MM.1S (cell line): ENCODE data around the gene RNF115.

Experiments used
- DNase-seq: peaks from one replicate; pipeline ENCODE4 v3.0.0-alpha.2; 2015
- H2AFZ ChIP-seq: fragments of 300-600 bp; sonication (generic); 2 replicates; pipeline ENCODE4 v1.6.0; 2016; ENCODE audit warnings: antibody characterized with exemption, low read length
- H3F3A ChIP-seq: fragments of 300-600 bp; sonication (generic); 2 replicates; pipeline ENCODE4 v1.6.1; 2016; ENCODE audit warnings: mild to moderate bottlenecking, antibody characterized with exemption, low read length, moderate library complexity, mixed read lengths; ENCODE audit not compliant: insufficient read depth
- H3K27ac ChIP-seq: fragments of 300-600 bp; sonication (generic); 2 replicates; pipeline ENCODE4 v1.5.1; 2016; ENCODE audit warnings: mild to moderate bottlenecking, low read length
- H3K27me3 ChIP-seq: fragments of 300-600 bp; sonication (generic); replicated peaks from 2 replicates; pipeline ENCODE4 v1.6.0; 2016; ENCODE audit warnings: low read length; ENCODE audit not compliant: insufficient read depth
- H3K36me3 ChIP-seq: fragments of 300-600 bp; sonication (generic); replicated peaks from 2 replicates; pipeline ENCODE4 v1.6.1; 2016; ENCODE audit warnings: mild to moderate bottlenecking, low read length, mixed read lengths; ENCODE audit not compliant: insufficient read depth
- H3K4me1 ChIP-seq: fragments of 300-600 bp; sonication (generic); 2 replicates; pipeline ENCODE4 v1.6.1; 2016; ENCODE audit warnings: low read length, mixed read lengths
- H3K4me2 ChIP-seq: fragments of 300-600 bp; sonication (generic); 2 replicates; pipeline ENCODE4 v1.6.0; 2016; ENCODE audit warnings: low read depth, low read length
- H3K4me3 ChIP-seq: fragments of 300-600 bp; sonication (generic); 2 replicates; pipeline ENCODE4 v1.5.1; 2016; ENCODE audit warnings: low read length, mixed read lengths
- H3K79me2 ChIP-seq: fragments of 300-600 bp; sonication (generic); 2 replicates; pipeline ENCODE4 v1.6.1; 2016; ENCODE audit warnings: mixed run types, low read length, mixed read lengths
- H3K9ac ChIP-seq: fragments of 300-600 bp; sonication (generic); 2 replicates; pipeline ENCODE4 v1.6.1; 2016; ENCODE audit warnings: low read length, mixed read lengths
- H3K9me2 ChIP-seq: fragments of 300-600 bp; sonication (generic); replicated peaks from 2 replicates; pipeline ENCODE4 v1.6.1; 2016; ENCODE audit warnings: mild to moderate bottlenecking, low read length, mixed read lengths; ENCODE audit not compliant: insufficient read depth
- H3K9me3 ChIP-seq: fragments of 300-600 bp; sonication (generic); replicated peaks from 2 replicates; pipeline ENCODE4 v1.6.1; 2016; ENCODE audit warnings: mild to moderate bottlenecking, low read length, mixed read lengths; ENCODE audit not compliant: insufficient read depth
- H4K20me1 ChIP-seq: fragments of 300-600 bp; sonication (generic); 2 replicates; pipeline ENCODE4 v1.6.1; 2016; ENCODE audit warnings: mild to moderate bottlenecking, low read length, moderate library complexity, mixed read lengths; ENCODE audit not compliant: insufficient read depth
- EZH2 ChIP-seq: fragments of 300-600 bp; sonication (generic); optimal IDR thresholded peaks from 2 replicates; pipeline ENCODE3; 2017; ENCODE audit warnings: low read depth, mild to moderate bottlenecking, antibody characterized with exemption, low read length, mixed read lengths
- EZH2phosphoT487 ChIP-seq: fragments of 300-600 bp; sonication (generic); IDR thresholded peaks from 2 replicates; pipeline ENCODE4 v1.6.1; 2018; ENCODE audit warnings: antibody characterized with exemption, low read length
- TF ChIP-seq, protein P1 (sequence below): fragments of 300-600 bp; sonication (generic); IDR thresholded peaks from 2 replicates; pipeline ENCODE4 v1.5.1; 2016; ENCODE audit warnings: antibody characterized with exemption, low read length, mixed read lengths

RNF115 gene

DNA sequence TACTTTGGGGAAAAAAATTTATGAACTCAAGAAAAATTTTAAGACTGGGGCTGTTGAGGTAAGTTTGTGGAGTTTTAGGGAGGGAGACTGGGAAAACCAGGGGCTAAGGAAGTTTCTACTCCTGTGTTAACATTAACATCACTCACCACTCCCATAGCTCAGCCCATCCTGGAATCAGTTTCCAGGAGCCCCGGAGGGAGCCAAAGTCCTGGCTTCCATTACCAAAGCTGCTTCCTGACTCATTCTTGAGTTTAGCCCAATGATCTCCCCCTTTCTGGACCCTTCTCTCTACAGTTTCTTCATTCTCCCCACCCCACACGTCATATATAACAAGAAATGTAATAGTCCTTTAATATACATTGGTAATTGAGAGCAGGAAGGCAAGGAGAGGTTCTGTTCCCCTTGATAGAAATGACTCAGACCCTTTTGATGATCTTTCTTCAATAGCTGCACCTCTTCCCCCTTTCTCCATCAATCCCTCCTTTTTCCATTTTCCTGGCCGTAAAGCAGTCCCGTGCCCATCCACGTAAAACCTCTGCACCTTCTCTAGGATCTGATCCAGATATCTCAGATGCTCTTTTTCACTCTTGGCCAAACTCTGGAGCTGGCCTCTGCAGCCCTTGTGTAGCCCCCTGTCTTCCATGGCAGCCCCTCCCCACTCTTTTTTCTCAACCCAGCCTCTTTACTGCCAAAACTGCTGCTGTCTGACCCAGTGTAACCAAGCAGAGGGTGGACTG is 39.6 kb upstream of the RNF115 start:
- H3K9me2 ChIP-seq = no peaks in the 10 kb centered on the region
- peaks cover 9% of the 10 kb centered on the region for H3F3A ChIP-seq
- DNase-seq = no peak
- H3K9ac ChIP-seq = no peak overlapping the region
- TF ChIP-seq EZH2phosphoT487 (no peak), EZH2 (no peak)
- TF ChIP-seq, protein P1, sequence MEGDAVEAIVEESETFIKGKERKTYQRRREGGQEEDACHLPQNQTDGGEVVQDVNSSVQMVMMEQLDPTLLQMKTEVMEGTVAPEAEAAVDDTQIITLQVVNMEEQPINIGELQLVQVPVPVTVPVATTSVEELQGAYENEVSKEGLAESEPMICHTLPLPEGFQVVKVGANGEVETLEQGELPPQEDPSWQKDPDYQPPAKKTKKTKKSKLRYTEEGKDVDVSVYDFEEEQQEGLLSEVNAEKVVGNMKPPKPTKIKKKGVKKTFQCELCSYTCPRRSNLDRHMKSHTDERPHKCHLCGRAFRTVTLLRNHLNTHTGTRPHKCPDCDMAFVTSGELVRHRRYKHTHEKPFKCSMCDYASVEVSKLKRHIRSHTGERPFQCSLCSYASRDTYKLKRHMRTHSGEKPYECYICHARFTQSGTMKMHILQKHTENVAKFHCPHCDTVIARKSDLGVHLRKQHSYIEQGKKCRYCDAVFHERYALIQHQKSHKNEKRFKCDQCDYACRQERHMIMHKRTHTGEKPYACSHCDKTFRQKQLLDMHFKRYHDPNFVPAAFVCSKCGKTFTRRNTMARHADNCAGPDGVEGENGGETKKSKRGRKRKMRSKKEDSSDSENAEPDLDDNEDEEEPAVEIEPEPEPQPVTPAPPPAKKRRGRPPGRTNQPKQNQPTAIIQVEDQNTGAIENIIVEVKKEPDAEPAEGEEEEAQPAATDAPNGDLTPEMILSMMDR = no peak
- H3K4me2 ChIP-seq = no peak overlapping the region
- H3K27me3 ChIP-seq = peaks cover 7% of the 10 kb centered on the region; the same call in 1 of the 2 replicates
- peaks cover under 1% of the 10 kb centered on the region; the same call in 1 of the 2 replicates for H3K79me2 ChIP-seq
- peaks cover 5% of the 10 kb centered on the region for H3K4me1 ChIP-seq
- no peaks in the 10 kb centered on the region for H3K36me3 ChIP-seq
- H4K20me1 ChIP-seq = no peaks in the 10 kb centered on the region
- H3K9me3 ChIP-seq = no peaks in the 10 kb centered on the region
- H2AFZ ChIP-seq = no peak overlapping the region
- no peak overlapping the region for H3K27ac ChIP-seq
- H3K4me3 ChIP-seq = no peak overlapping the region

DNA sequence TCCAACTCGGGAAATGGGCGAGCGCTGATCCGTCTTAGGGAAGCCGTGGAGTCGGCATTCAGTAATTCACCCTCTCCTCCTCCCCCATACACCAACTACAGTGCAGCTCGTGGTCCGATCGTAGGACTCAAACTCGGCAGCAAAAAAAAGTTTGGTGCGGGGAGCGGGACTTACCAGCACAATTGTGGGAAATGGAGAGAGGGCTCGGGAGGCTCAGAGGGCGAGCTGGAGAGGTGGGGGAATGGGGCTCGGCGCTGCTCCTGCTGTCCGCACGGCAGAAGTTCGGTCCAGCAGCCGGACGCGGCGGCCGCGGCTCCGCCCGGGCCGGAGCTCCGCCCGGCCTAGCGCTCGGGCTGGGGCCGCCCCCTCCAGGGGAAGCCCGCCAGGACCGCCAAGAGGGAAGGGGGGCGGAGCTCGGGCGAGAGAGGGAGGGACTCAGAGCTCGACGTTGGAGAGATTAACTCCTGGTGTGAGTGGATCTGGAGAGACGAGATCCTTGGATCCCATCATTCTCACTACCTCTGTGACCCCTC is 35.7 kb upstream of the RNF115 start:
- Histone ChIP-seq H3K27me3 (peaks cover 7% of the 10 kb centered on the region; the same call in 1 of the 2 replicates), H2AFZ (peak overlapping the region; percentile 99), H3K4me2 (peak overlapping the region; percentile 94), H4K20me1 (no peaks in the 10 kb centered on the region), H3K27ac (peak overlapping the region; percentile 33; the same call in 1 of the 2 replicates), H3F3A (peaks cover 9% of the 10 kb centered on the region), H3K79me2 (peaks cover 14% of the 10 kb centered on the region), H3K4me3 (peak overlapping the region; percentile 90), H3K9ac (peak overlapping the region; percentile 57), H3K9me3 (no peaks in the 10 kb centered on the region), H3K36me3 (no peaks in the 10 kb centered on the region), H3K4me1 (peaks cover 12% of the 10 kb centered on the region), H3K9me2 (no peaks in the 10 kb centered on the region)
- DNase-seq = peak; percentile 90
- TF ChIP-seq EZH2 (no peak), EZH2phosphoT487 (no peak)
- TF ChIP-seq, protein P1 = no peak

GRCh38 chr1:145858901-145859490 is 35.1 kb upstream of the RNF115 start, which contains the start of gene PIAS3:
Gene PIAS3 (minus strand): TSS chr1:145859081. CDS start chr1:145858990, 91 bp downstream.
- TF ChIP-seq, protein P1 = no peak

More at GRCh38 chr1:145858901-145859490, 35.1 kb upstream of the RNF115 start, which contains the start of gene PIAS3:
- Histone ChIP-seq H3F3A (peaks cover 9% of the 10 kb centered on the region), H3K36me3 (no peaks in the 10 kb centered on the region), H3K4me1 (peaks cover 12% of the 10 kb centered on the region), H3K4me2 (peak within 1 kb of the TSS; percentile 94), H3K9me2 (no peaks in the 10 kb centered on the region), H3K27ac (peak within 1 kb of the TSS; percentile 33; the same call in 1 of the 2 replicates), H3K27me3 (peaks cover 7% of the 10 kb centered on the region; the same call in 1 of the 2 replicates), H3K79me2 (peaks cover 14% of the 10 kb centered on the region), H3K9ac (peak within 1 kb of the TSS; percentile 57), H2AFZ (peak within 1 kb of the TSS; percentile 99), H4K20me1 (no peaks in the 10 kb centered on the region), H3K9me3 (no peaks in the 10 kb centered on the region), H3K4me3 (peak within 1 kb of the TSS; percentile 90)
- DNase-seq = peak; percentile 98
